Activated CD4-positive, alpha-beta memory T cell treated with anti-CD3 and anti-CD28 coated beads for 36 hours (primary cell): ENCODE results near the gene ARHGEF25. TPM values are rescaled to one million over a fixed set of nuclear protein-coding genes. Genes with fewer than 3 reads are reported as not detected.

Source experiments
- CTCF ChIA-PET: fragments of 350-600 bp; sonication (Branson Sonifier 250); formaldehyde crosslinking; loops from one replicate; lab custom pipeline; 2021; ENCODE audit warnings: antibody characterized with exemption, inconsistent platforms; lab: Charles Lee
- POLR2A ChIA-PET: fragments of 350-600 bp; sonication (Branson Sonifier 250); formaldehyde crosslinking; loops from one replicate; lab custom pipeline; 2021; ENCODE audit warnings: antibody characterized with exemption; lab: Charles Lee
- DNase-seq: peaks from one replicate; pipeline ENCODE4 v3.0.0-alpha.2; 2020
- H3K27ac Mint-ChIP-seq: one replicate; pipeline ENCODE4 v1.8.0; 2021; ENCODE audit warnings: mixed read lengths
- H3K27me3 Mint-ChIP-seq: one replicate; pipeline ENCODE4 v1.8.0; 2021; ENCODE audit warnings: mixed read lengths
- H3K36me3 Mint-ChIP-seq: one replicate; pipeline ENCODE4 v1.8.0; 2021; ENCODE audit warnings: mixed read lengths
- H3K4me1 Mint-ChIP-seq: one replicate; pipeline ENCODE4 v1.8.0; 2021; ENCODE audit warnings: low read depth, mixed read lengths
- H3K4me3 Mint-ChIP-seq: one replicate; pipeline ENCODE4 v1.8.0; 2021; ENCODE audit warnings: mild to moderate bottlenecking, mixed read lengths
- H3K9me3 Mint-ChIP-seq: one replicate; pipeline ENCODE4 v1.8.0; 2021; ENCODE audit warnings: mixed read lengths
- intact Hi-C: fragments of 100-400 bp; cut with micrococcal nuclease; formaldehyde crosslinking; loops from one replicate; pipeline ENCODE4 v1.15.1; 2023
- total RNA-seq, 2 experiments: library from RNA; stranded (reverse); gene quantifications; one replicate each; pipeline ENCODE4 v1.2.3, GENCODE V29; 2021

ARHGEF25 gene
- total RNA-seq, 2 experiments from 2014 or later, result 1.4 to 2.5 TPM

- Mint-ChIP-seq H3K36me3 (no peaks in the 10 kb centered on the region), H3K27ac (no peak overlapping the region), H3K9me3 (no peaks in the 10 kb centered on the region), H3K27me3 (no peaks in the 10 kb centered on the region), H3K4me3 (no peak overlapping the region), H3K4me1 (no peaks in the 10 kb centered on the region)
- POLR2A ChIA-PET, result no interaction called here
- DNase-seq, result no peak
- CTCF ChIA-PET, result no interaction called here
- intact Hi-C loops, result no loop called here
These were observed 33.1 kb upstream of the ARHGEF25 start for GRCh38 chr12:57577981-57578758.

GRCh38 chr12:57579011-57579410, 32.2 kb upstream of the ARHGEF25 start:
- Mint-ChIP-seq H3K27me3 (peaks cover 2% of the 10 kb centered on the region), H3K9me3 (no peaks in the 10 kb centered on the region), H3K4me3 (no peak overlapping the region), H3K27ac (no peak overlapping the region), H3K4me1 (no peaks in the 10 kb centered on the region), H3K36me3 (no peaks in the 10 kb centered on the region)
- DNase-seq, result no peak
- POLR2A ChIA-PET, result no interaction called here
- CTCF ChIA-PET, result interaction anchor here (7.2 kb wide), 1 partner anchor 44 kb away, joined by 112 read pairs; no protein-coding TSS in a partner anchor
- intact Hi-C loops, result no loop called here

- no peak overlapping the region for H3K4me3 Mint-ChIP-seq
- POLR2A ChIA-PET, result no interaction called here
- no peaks in the 10 kb centered on the region for H3K36me3 Mint-ChIP-seq
- peaks cover 2% of the 10 kb centered on the region for H3K27me3 Mint-ChIP-seq
- H3K9me3 Mint-ChIP-seq, result no peaks in the 10 kb centered on the region
- CTCF ChIA-PET, result interaction anchor here (1.3 to 7.2 kb wide), 4 partner anchors 8 to 81 kb away, joined by 3 to 112 read pairs (median 24); no protein-coding TSS in a partner anchor
- H3K27ac Mint-ChIP-seq, result no peak overlapping the region
- intact Hi-C loops, result loop anchor here (5.0 kb wide), 1 partner anchor 327 kb away; no protein-coding TSS in a partner anchor
- H3K4me1 Mint-ChIP-seq, result no peaks in the 10 kb centered on the region
- DNase-seq, result no peak
These were observed 31.4 kb upstream of the ARHGEF25 start for GRCh38 chr12:57579677-57580465.

GRCh38 chr12:57580466-57580795, 30.8 kb upstream of the ARHGEF25 start:
- Mint-ChIP-seq H3K36me3 (no peaks in the 10 kb centered on the region), H3K27ac (no peak overlapping the region), H3K4me3 (no peak overlapping the region), H3K9me3 (no peaks in the 10 kb centered on the region), H3K4me1 (no peaks in the 10 kb centered on the region), H3K27me3 (peaks cover 2% of the 10 kb centered on the region)
- POLR2A ChIA-PET, result interaction anchor here (1.0 kb wide), 1 partner anchor 11 kb away, joined by 3 read pairs; the partner anchor contains the start of gene PIP4K2C
- CTCF ChIA-PET, result interaction anchor here (1.1 to 7.2 kb wide), 6 partner anchors 9 to 161 kb away, joined by 3 to 112 read pairs (median 8); no protein-coding TSS in a partner anchor
- intact Hi-C loops, result loop anchor here (5.0 kb wide), 1 partner anchor 327 kb away; no protein-coding TSS in a partner anchor
- no peak for DNase-seq

GRCh38 chr12:57581802-57582201, 29.4 kb upstream of the ARHGEF25 start:
- DNase-seq, result no peak
- H3K36me3 Mint-ChIP-seq, result no peaks in the 10 kb centered on the region
- intact Hi-C loops, result loop anchor here (5.0 kb wide), 1 partner anchor 325 kb away; no protein-coding TSS in a partner anchor
- no peak overlapping the region for H3K4me3 Mint-ChIP-seq
- CTCF ChIA-PET, result interaction anchor here (0.6 to 7.2 kb wide), 8 partner anchors 11 to 176 kb away, joined by 3 to 112 read pairs (median 21); partner anchors contain the start of gene B4GALNT1
- no peaks in the 10 kb centered on the region for H3K4me1 Mint-ChIP-seq
- peaks cover 2% of the 10 kb centered on the region for H3K27me3 Mint-ChIP-seq
- H3K27ac Mint-ChIP-seq, result no peak overlapping the region
- POLR2A ChIA-PET, result no interaction called here
- no peaks in the 10 kb centered on the region for H3K9me3 Mint-ChIP-seq

GRCh38 chr12:57582440-57582839, 28.8 kb upstream of the ARHGEF25 start:
- H3K9me3 Mint-ChIP-seq, result no peaks in the 10 kb centered on the region
- no peak overlapping the region for H3K4me3 Mint-ChIP-seq
- intact Hi-C loops, result loop anchor here (5.0 kb wide), 1 partner anchor 325 kb away; no protein-coding TSS in a partner anchor
- CTCF ChIA-PET, result interaction anchor here (0.6 to 7.2 kb wide), 23 partner anchors 8 to 321 kb away, joined by 3 to 112 read pairs (median 10); partner anchors contain the start of genes B4GALNT1, DCTN2, DTX3 and OS9
- H3K4me1 Mint-ChIP-seq, result no peaks in the 10 kb centered on the region
- H3K36me3 Mint-ChIP-seq, result no peaks in the 10 kb centered on the region
- peaks cover 2% of the 10 kb centered on the region for H3K27me3 Mint-ChIP-seq
- POLR2A ChIA-PET, result interaction anchor here (1.7 kb wide), 1 partner anchor 32 kb away, joined by 3 read pairs; no protein-coding TSS in a partner anchor
- DNase-seq, result no peak
- H3K27ac Mint-ChIP-seq, result no peak overlapping the region

GRCh38 chr12:57583008-57583831, 28.0 kb upstream of the ARHGEF25 start:
- Mint-ChIP-seq H3K36me3 (no peaks in the 10 kb centered on the region), H3K27me3 (peaks cover 2% of the 10 kb centered on the region), H3K9me3 (no peaks in the 10 kb centered on the region), H3K27ac (no peak overlapping the region), H3K4me1 (no peaks in the 10 kb centered on the region), H3K4me3 (no peak overlapping the region)
- DNase-seq, result peak; percentile 73
- POLR2A ChIA-PET, result interaction anchor here (0.5 to 1.7 kb wide), 3 partner anchors 31 to 120 kb away, joined by 3 read pairs; no protein-coding TSS in a partner anchor
- intact Hi-C loops, result loop anchor here (1.0 to 5.0 kb wide), 5 partner anchors 38 to 324 kb away; partner anchors contain the start of gene B4GALNT1
- CTCF ChIA-PET, result interaction anchor here (0.5 to 7.2 kb wide), 45 partner anchors 9 to 1087 kb away, joined by 3 to 112 read pairs (median 5); partner anchors contain the start of genes ARHGEF25, B4GALNT1, DCTN2 and DTX3

GRCh38 chr12:57584050-57584449, 27.2 kb upstream of the ARHGEF25 start:
- Mint-ChIP-seq H3K4me3 (no peak overlapping the region), H3K4me1 (no peaks in the 10 kb centered on the region), H3K27me3 (peaks cover 2% of the 10 kb centered on the region), H3K27ac (no peak overlapping the region), H3K9me3 (no peaks in the 10 kb centered on the region), H3K36me3 (no peaks in the 10 kb centered on the region)
- no peak for DNase-seq
- ChIA-PET POLR2A (interaction anchor here (1.7 kb wide), 1 partner anchor 30 kb away, joined by 3 read pairs; no protein-coding TSS in a partner anchor), CTCF (interaction anchor here (0.8 to 7.2 kb wide), 33 partner anchors 9 to 319 kb away, joined by 3 to 112 read pairs (median 6); partner anchors contain the start of genes ARHGEF25, B4GALNT1, DCTN2 and DTX3)
- intact Hi-C loops, result loop anchor here (5.0 kb wide), 1 partner anchor 323 kb away; no protein-coding TSS in a partner anchor

GRCh38 chr12:57584690-57585089, 26.5 kb upstream of the ARHGEF25 start:
- POLR2A ChIA-PET, result no interaction called here
- intact Hi-C loops, result loop anchor here (5.0 kb wide), 1 partner anchor 323 kb away; no protein-coding TSS in a partner anchor
- H3K27ac Mint-ChIP-seq, result no peak overlapping the region
- DNase-seq, result no peak
- no peaks in the 10 kb centered on the region for H3K9me3 Mint-ChIP-seq
- H3K27me3 Mint-ChIP-seq, result peaks cover 2% of the 10 kb centered on the region
- no peaks in the 10 kb centered on the region for H3K4me1 Mint-ChIP-seq
- no peaks in the 10 kb centered on the region for H3K36me3 Mint-ChIP-seq
- CTCF ChIA-PET, result interaction anchor here (0.9 to 7.2 kb wide), 11 partner anchors 9 to 126 kb away, joined by 3 to 112 read pairs (median 16); partner anchors contain the start of genes B4GALNT1, DTX3 and OS9
- no peak overlapping the region for H3K4me3 Mint-ChIP-seq

- no peak overlapping the region for H3K27ac Mint-ChIP-seq
- H3K9me3 Mint-ChIP-seq, result no peaks in the 10 kb centered on the region
- intact Hi-C loops, result no loop called here
- H3K4me1 Mint-ChIP-seq, result no peaks in the 10 kb centered on the region
- CTCF ChIA-PET, result interaction anchor here (0.9 to 7.2 kb wide), 10 partner anchors 10 to 108 kb away, joined by 3 to 112 read pairs (median 18); partner anchors contain the start of genes B4GALNT1, DTX3 and OS9
- H3K27me3 Mint-ChIP-seq, result peaks cover 2% of the 10 kb centered on the region
- H3K4me3 Mint-ChIP-seq, result no peak overlapping the region
- H3K36me3 Mint-ChIP-seq, result no peaks in the 10 kb centered on the region
- DNase-seq, result no peak
- POLR2A ChIA-PET, result no interaction called here
These were observed 26.1 kb upstream of the ARHGEF25 start for GRCh38 chr12:57585156-57585555.
